SK-N-SH treated with all-trans-retinoic acid at 6 μM for 48 hours (cell line): ENCODE data around the gene SEPTIN5.

Experiments used
- ATAC-seq: fragments of 200-7000 bp; cut with Tn5 transposase; 3 replicates; pipeline ENCODE4 v1.9.1; 2020; ENCODE audit warnings: mild to moderate bottlenecking, moderate library complexity
- ARNTL ChIP-seq: fragments of 450-650 bp; formaldehyde crosslinking; IDR thresholded peaks from 2 replicates; pipeline ENCODE4 v1.5.0; 2020; ENCODE audit warnings: low read depth, mild to moderate bottlenecking, moderate library complexity, borderline replicate concordance
- BACH2 ChIP-seq: fragments of 250-450 bp; sonication (Bioruptor Pico); IDR thresholded peaks from 2 replicates; pipeline ENCODE4 v1.9.0; 2021; ENCODE audit warnings: mild to moderate bottlenecking, borderline replicate concordance
- ESRRG ChIP-seq: fragments of 250-450 bp; sonication (Bioruptor Pico); IDR thresholded peaks from 2 replicates; pipeline ENCODE4 v1.6.1; 2021; ENCODE audit warnings: mild to moderate bottlenecking
- GLIS3 ChIP-seq: fragments of 250-450 bp; sonication (Bioruptor Pico); IDR thresholded peaks from 2 replicates; pipeline ENCODE4 v1.5.0; 2020; ENCODE audit warnings: mild to moderate bottlenecking, moderate library complexity
- ISL1 ChIP-seq: fragments of 250-450 bp; sonication (Bioruptor Pico); IDR thresholded peaks from 2 replicates; pipeline ENCODE4 v2.1.2; 2022; ENCODE audit warnings: mild to moderate bottlenecking, moderate library complexity
- OSR1 ChIP-seq: fragments of 250-450 bp; sonication (Bioruptor Pico); IDR thresholded peaks from 2 replicates; pipeline ENCODE4 v1.8.0; 2022; ENCODE audit warnings: moderate library complexity, mild to moderate bottlenecking, inconsistent platforms
- PPARA ChIP-seq: fragments of 250-450 bp; sonication (Bioruptor Pico); IDR thresholded peaks from 2 replicates; pipeline ENCODE4 v1.5.0; 2020; ENCODE audit warnings: mild to moderate bottlenecking, borderline replicate concordance
- RARB ChIP-seq: fragments of 250-450 bp; sonication (Bioruptor Pico); IDR thresholded peaks from 2 replicates; pipeline ENCODE4 v1.8.0; 2021; ENCODE audit warnings: mild to moderate bottlenecking, moderate library complexity
- SNAI2 ChIP-seq: fragments of 250-450 bp; sonication (Bioruptor Pico); IDR thresholded peaks from 2 replicates; pipeline ENCODE4 v1.5.0; 2020; ENCODE audit warnings: mild to moderate bottlenecking, moderate library complexity
- TCF4 ChIP-seq: fragments of 250-450 bp; sonication (Bioruptor Pico); IDR thresholded peaks from 2 replicates; pipeline ENCODE4 v1.8.0; 2021; ENCODE audit warnings: mild to moderate bottlenecking, moderate library complexity, borderline replicate concordance
- TOX ChIP-seq: fragments of 250-450 bp; sonication (Bioruptor Pico); IDR thresholded peaks from 2 replicates; pipeline ENCODE4 v1.8.0; 2021; ENCODE audit warnings: mild to moderate bottlenecking, moderate library complexity, borderline replicate concordance
- ZC3H10 ChIP-seq: fragments of 250-450 bp; sonication (Bioruptor Pico); IDR thresholded peaks from 2 replicates; pipeline ENCODE4 v1.5.1; 2021; ENCODE audit warnings: mild to moderate bottlenecking, moderate library complexity
- ZFP3 ChIP-seq: fragments of 250-450 bp; sonication (Bioruptor Pico); IDR thresholded peaks from 2 replicates; pipeline ENCODE4 v1.5.0; 2020; ENCODE audit warnings: mild to moderate bottlenecking, moderate library complexity
- ZFP30 ChIP-seq: fragments of 450-650 bp; formaldehyde crosslinking; IDR thresholded peaks from 2 replicates; pipeline ENCODE4 v1.5.0; 2022; ENCODE audit warnings: mild to moderate bottlenecking, moderate library complexity
- ZNF565 ChIP-seq: fragments of 450-650 bp; formaldehyde crosslinking; conservative IDR thresholded peaks from 2 replicates; pipeline ENCODE4 v1.5.0; 2020; ENCODE audit warnings: low read depth, mild to moderate bottlenecking, moderate library complexity
- ZNF70 ChIP-seq: fragments of 450-650 bp; formaldehyde crosslinking; IDR thresholded peaks from 2 replicates; pipeline ENCODE4 v1.5.0; 2020; ENCODE audit warnings: mild to moderate bottlenecking, moderate library complexity
- ZNF8 ChIP-seq: fragments of 450-650 bp; formaldehyde crosslinking; IDR thresholded peaks from 2 replicates; pipeline ENCODE4 v1.5.0; 2020; ENCODE audit warnings: mild to moderate bottlenecking, moderate library complexity
- TF ChIP-seq, protein P1 (sequence below): fragments of 250-450 bp; sonication (Bioruptor Pico); IDR thresholded peaks from 2 replicates; pipeline ENCODE4 v1.5.1; 2021; ENCODE audit warnings: mild to moderate bottlenecking, moderate library complexity
- TF ChIP-seq, protein P2 (sequence below): fragments of 250-450 bp; sonication (Bioruptor Pico); IDR thresholded peaks from 2 replicates; pipeline ENCODE4 v1.8.0; 2021; ENCODE audit warnings: low read depth, mild to moderate bottlenecking, moderate library complexity, borderline replicate concordance
- TF ChIP-seq, protein P3 (sequence below): fragments of 250-450 bp; sonication (Bioruptor Pico); IDR thresholded peaks from 2 replicates; pipeline ENCODE4 v1.5.1; 2020; ENCODE audit warnings: low read depth, mild to moderate bottlenecking, moderate library complexity
- TF ChIP-seq, protein P4 (sequence below): fragments of 250-450 bp; sonication (Bioruptor Pico); IDR thresholded peaks from 2 replicates; pipeline ENCODE4 v1.5.0; 2020; ENCODE audit warnings: mild to moderate bottlenecking, moderate library complexity
- TF ChIP-seq, protein P5 (sequence below): fragments of 250-450 bp; sonication (Bioruptor Pico); IDR thresholded peaks from 2 replicates; pipeline ENCODE4 v1.8.0; 2020; ENCODE audit warnings: mild to moderate bottlenecking, moderate library complexity, borderline replicate concordance

SEPTIN5 gene

DNA sequence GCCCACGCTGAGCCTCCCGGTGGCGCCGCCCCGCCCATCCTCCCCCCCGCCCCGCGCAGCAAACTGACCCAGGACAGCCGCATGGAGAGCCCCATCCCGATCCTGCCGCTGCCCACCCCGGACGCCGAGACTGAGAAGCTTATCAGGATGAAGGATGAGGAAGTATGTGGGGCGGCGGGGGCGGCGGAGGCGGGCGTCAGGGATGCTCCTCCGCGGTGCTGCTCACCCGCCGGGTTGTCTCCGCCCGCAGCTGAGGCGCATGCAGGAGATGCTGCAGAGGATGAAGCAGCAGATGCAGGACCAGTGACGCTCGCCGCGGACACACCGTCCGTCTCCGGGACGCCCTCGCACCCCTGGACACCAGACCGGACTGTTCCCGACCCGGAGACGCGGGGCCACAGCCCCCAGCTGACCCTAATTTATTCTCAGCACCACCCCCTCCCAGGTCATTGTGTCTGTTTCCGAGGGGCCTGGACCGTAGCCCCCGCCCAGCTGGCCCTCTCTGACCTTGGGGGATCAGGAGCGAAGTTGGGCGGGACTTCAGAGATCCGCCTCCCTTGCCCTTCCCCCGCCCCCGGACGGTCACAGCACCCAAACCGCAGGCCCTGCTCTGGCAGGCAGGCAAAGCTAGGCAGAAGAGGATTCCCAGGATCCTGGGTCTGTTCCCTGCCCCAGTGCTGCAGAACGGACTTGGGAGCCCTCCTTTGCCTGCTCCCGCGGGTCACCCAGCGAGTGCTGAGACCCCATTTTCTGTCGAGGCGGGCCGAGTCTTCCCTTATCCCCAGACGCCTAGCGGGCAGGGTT is 8.1 kb downstream of the SEPTIN5 start:
- no peak for TF ChIP-seq ZNF70 (CRISPR knock-in tag)
- no peak for TF ChIP-seq RARB (CRISPR knock-in tag)
- no peak for TF ChIP-seq OSR1 (CRISPR knock-in tag)
- TF ChIP-seq, protein P1, sequence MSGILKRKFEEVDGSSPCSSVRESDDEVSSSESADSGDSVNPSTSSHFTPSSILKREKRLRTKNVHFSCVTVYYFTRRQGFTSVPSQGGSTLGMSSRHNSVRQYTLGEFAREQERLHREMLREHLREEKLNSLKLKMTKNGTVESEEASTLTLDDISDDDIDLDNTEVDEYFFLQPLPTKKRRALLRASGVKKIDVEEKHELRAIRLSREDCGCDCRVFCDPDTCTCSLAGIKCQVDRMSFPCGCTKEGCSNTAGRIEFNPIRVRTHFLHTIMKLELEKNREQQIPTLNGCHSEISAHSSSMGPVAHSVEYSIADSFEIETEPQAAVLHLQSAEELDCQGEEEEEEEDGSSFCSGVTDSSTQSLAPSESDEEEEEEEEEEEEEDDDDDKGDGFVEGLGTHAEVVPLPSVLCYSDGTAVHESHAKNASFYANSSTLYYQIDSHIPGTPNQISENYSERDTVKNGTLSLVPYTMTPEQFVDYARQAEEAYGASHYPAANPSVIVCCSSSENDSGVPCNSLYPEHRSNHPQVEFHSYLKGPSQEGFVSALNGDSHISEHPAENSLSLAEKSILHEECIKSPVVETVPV (CRISPR knock-in tag): no peak
- TF ChIP-seq, protein P2, sequence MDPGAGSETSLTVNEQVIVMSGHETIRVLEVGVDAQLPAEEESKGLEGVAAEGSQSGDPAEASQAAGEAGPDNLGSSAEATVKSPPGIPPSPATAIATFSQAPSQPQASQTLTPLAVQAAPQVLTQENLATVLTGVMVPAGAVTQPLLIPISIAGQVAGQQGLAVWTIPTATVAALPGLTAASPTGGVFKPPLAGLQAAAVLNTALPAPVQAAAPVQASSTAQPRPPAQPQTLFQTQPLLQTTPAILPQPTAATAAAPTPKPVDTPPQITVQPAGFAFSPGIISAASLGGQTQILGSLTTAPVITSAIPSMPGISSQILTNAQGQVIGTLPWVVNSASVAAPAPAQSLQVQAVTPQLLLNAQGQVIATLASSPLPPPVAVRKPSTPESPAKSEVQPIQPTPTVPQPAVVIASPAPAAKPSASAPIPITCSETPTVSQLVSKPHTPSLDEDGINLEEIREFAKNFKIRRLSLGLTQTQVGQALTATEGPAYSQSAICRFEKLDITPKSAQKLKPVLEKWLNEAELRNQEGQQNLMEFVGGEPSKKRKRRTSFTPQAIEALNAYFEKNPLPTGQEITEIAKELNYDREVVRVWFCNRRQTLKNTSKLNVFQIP: no peak
- TF ChIP-seq ZFP30 (CRISPR knock-in tag): no peak
- no peak for TF ChIP-seq ARNTL (CRISPR knock-in tag)
- TF ChIP-seq ZNF565 (CRISPR knock-in tag): no peak
- TF ChIP-seq ISL1 (CRISPR knock-in tag): no peak
- TF ChIP-seq, protein P3, sequence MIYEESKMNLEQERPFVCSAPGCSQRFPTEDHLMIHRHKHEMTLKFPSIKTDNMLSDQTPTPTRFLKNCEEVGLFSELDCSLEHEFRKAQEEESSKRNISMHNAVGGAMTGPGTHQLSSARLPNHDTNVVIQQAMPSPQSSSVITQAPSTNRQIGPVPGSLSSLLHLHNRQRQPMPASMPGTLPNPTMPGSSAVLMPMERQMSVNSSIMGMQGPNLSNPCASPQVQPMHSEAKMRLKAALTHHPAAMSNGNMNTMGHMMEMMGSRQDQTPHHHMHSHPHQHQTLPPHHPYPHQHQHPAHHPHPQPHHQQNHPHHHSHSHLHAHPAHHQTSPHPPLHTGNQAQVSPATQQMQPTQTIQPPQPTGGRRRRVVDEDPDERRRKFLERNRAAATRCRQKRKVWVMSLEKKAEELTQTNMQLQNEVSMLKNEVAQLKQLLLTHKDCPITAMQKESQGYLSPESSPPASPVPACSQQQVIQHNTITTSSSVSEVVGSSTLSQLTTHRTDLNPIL: no peak
- no peak for TF ChIP-seq BACH2 (CRISPR knock-in tag)
- no peak for TF ChIP-seq ZNF8
- TF ChIP-seq SNAI2 (CRISPR knock-in tag): no peak
- no peak for TF ChIP-seq TCF4 (CRISPR knock-in tag)
- no peak for TF ChIP-seq ZC3H10
- no peak for TF ChIP-seq ESRRG (CRISPR knock-in tag)
- TF ChIP-seq ZFP3 (CRISPR knock-in tag): no peak
- TF ChIP-seq TOX (CRISPR knock-in tag): no peak
- ATAC-seq: no peak

DNA sequence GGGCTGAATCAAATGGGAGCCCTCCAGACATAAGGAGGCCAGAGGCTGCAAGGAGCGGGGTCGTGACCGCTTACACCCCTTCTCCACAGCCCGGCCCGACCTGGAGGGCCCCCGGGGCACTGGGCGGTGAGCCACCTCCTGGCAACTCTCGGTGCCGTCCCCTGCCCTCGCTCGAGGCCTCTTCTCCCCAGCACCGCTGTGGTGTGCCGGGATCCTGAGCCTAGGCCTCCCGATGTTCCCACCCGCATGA is 8.6 kb downstream of the SEPTIN5 start:
- no peak for ATAC-seq
- no peak for TF ChIP-seq GLIS3 (CRISPR knock-in tag)
- TF ChIP-seq RARB (CRISPR knock-in tag): no peak
- TF ChIP-seq, protein P4, sequence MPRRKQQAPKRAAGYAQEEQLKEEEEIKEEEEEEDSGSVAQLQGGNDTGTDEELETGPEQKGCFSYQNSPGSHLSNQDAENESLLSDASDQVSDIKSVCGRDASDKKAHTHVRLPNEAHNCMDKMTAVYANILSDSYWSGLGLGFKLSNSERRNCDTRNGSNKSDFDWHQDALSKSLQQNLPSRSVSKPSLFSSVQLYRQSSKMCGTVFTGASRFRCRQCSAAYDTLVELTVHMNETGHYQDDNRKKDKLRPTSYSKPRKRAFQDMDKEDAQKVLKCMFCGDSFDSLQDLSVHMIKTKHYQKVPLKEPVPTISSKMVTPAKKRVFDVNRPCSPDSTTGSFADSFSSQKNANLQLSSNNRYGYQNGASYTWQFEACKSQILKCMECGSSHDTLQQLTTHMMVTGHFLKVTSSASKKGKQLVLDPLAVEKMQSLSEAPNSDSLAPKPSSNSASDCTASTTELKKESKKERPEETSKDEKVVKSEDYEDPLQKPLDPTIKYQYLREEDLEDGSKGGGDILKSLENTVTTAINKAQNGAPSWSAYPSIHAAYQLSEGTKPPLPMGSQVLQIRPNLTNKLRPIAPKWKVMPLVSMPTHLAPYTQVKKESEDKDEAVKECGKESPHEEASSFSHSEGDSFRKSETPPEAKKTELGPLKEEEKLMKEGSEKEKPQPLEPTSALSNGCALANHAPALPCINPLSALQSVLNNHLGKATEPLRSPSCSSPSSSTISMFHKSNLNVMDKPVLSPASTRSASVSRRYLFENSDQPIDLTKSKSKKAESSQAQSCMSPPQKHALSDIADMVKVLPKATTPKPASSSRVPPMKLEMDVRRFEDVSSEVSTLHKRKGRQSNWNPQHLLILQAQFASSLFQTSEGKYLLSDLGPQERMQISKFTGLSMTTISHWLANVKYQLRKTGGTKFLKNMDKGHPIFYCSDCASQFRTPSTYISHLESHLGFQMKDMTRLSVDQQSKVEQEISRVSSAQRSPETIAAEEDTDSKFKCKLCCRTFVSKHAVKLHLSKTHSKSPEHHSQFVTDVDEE (CRISPR knock-in tag): no peak
- TF ChIP-seq ARNTL (CRISPR knock-in tag): no peak
- TF ChIP-seq, protein P2: no peak
- TF ChIP-seq, protein P3: no peak
- TF ChIP-seq ISL1 (CRISPR knock-in tag): no peak
- no peak for TF ChIP-seq BACH2 (CRISPR knock-in tag)
- TF ChIP-seq ESRRG (CRISPR knock-in tag): no peak
- no peak for TF ChIP-seq TOX (CRISPR knock-in tag)
- TF ChIP-seq, protein P5, sequence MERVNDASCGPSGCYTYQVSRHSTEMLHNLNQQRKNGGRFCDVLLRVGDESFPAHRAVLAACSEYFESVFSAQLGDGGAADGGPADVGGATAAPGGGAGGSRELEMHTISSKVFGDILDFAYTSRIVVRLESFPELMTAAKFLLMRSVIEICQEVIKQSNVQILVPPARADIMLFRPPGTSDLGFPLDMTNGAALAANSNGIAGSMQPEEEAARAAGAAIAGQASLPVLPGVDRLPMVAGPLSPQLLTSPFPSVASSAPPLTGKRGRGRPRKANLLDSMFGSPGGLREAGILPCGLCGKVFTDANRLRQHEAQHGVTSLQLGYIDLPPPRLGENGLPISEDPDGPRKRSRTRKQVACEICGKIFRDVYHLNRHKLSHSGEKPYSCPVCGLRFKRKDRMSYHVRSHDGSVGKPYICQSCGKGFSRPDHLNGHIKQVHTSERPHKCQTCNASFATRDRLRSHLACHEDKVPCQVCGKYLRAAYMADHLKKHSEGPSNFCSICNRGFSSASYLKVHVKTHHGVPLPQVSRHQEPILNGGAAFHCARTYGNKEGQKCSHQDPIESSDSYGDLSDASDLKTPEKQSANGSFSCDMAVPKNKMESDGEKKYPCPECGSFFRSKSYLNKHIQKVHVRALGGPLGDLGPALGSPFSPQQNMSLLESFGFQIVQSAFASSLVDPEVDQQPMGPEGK (CRISPR knock-in tag): no peak
- no peak for TF ChIP-seq TCF4 (CRISPR knock-in tag)
- no peak for TF ChIP-seq PPARA (CRISPR knock-in tag)
- TF ChIP-seq ZNF8: no peak
- TF ChIP-seq ZC3H10: no peak
